NCI-H774 (cell line): ENCODE results near the gene LMLN.
"Not testable (repeated sequence)": the region's sequence is repeated elsewhere in the genome, so short reads cannot be mapped to it uniquely, and the experiment has no call there.

Experiments used
- DNase-seq: peaks from one replicate; lab custom pipeline; 2025; lab: John Stamatoyannopoulos, UW

Gene LMLN

DNA sequence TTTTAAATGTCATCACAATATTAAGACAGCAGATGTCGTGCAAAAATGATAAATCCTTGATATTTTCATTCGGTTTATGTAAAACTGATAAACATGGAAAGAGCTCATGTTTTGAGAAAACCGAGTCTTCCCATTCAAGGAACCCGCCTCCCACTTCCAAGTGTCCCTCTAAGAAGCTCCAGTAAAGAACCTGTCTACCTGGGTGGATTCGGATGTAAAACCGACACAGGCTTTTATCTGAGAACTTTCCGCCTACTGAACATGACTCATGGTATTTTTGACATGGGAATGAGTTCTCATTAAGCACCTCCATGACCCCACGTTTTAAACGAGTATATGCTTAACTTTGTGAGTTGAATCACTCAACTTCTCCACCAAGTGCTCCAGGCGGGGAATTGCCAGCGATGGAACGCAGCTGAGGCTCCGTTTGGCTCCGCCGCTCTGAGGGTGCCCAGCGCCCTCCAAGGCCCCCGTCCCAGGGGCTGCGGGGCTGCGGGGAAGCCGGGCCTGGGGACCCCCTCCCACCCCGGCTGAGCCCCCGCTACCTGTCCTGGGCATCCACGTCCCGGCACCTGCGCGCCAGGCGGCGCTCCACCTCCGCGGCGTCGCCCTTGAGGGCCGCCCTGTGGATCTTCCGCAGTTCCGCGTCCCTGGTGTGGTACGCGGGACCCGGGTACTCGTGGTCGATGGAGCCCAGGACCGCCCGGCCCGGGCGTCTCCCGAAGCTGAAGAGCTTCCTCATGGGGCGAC lies 119.9 kb downstream of the LMLN start:
- DNase-seq: no peak

DNA sequence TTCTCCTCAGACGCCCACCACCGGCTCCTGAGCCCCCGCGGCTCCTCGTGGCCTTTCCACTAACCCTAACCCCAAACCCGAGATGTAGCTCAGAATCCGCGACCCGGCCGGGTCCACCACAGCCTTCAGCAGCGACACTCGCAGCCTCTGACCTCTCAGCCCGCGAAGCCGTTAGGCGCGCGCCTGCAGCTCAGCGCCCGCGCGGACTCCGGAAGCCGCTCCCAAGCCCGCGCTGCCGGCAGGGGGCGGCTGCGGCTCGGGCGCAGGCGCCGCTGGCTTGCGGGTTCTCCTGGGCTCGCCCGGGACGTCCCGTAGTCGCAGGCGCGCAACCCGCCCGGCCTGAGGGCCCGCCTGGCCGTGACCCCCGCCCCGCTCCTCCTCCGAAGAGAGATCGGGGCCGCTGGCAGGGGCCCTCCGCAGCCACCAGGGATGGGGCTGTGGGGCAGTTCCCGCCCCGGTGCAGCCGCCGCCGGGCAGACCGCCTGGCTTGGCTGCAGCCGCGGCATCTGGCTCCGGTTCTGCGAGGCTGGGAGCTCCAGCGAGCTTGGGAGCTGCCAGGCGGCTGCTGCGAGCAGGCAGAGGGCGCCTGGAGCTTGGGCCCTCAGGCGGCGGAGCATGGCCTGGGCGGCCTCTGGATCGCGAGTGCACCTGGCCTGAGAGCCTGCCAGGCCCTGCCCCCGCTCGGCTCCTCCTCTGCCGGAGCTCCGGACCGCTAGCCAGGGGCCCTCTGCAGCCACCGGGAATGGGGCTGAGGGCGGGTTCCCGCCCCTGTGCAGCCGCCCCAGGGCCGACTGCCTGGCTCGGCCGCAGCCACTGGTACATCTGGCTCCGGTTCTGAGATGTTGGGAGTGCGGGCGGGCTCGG lies 120.7 kb downstream of the LMLN start:
- DNase-seq: peak; percentile 89

DNA sequence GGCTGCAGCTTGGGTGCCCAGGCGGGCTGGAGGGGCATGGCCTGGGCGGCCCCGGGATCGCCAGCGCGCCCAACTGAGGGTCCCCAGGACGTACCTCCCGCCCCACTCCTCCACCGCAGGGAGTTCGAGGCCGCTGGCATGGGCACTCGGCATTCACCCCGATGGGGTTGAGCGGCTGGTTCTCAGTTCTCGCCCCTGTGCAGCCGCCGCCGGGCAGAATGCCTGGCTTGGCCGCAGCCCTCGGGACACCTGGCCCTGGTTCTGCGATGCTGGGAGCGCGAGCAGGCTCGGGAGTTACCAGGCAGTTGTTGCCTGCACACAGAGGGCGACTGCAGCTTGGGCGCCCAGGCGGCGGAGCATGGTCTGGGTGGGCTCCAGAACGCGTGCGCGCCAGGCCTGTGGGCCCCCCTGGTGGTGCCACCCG lies 121.4 kb downstream of the LMLN start:
- DNase-seq: no peak

DNA sequence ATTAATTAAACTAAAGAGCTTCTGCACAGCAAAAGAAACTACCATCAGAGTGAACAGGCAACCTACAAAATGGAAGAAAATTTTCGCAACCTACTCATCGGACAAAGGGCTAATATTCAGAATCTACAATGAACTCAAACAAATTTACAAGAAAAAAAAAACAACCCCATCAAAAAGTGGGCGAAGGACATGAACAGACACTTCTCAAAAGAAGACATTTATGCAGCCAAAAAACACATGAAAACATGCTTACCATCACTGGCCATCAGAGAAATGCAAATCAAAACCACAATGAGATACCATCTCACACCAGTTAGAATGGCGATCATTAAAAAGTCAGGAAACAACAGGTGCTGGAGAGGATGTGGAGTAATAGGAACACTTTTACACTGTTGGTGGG lies 122.2 kb downstream of the LMLN start:
- not testable (repeated sequence) for DNase-seq

DNA sequence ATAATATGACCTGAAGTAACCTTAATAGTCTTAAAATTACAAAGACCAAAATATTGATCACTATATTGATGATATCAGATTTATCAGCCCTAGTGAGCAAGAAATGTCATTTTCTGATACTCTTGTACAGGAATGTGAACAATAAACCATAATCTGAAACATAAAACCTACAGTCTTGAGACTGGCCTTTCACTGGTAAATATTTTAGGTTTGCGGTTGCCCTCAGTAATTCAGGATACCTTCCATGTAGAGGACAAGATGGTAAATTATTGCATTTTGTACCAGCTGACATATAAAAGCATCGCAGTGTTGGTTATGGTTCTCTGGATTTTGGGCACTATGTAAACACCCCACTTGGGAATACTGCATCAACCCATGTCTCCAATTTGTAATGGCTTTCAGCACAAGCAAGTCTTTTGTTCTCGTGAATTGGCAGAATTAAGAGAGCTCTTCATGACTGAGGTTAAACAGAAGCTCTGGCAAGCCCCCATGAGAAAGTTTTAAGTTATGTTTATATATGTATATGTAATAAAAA lies 128.5 kb downstream of the LMLN start:
- DNase-seq: no peak

DNA sequence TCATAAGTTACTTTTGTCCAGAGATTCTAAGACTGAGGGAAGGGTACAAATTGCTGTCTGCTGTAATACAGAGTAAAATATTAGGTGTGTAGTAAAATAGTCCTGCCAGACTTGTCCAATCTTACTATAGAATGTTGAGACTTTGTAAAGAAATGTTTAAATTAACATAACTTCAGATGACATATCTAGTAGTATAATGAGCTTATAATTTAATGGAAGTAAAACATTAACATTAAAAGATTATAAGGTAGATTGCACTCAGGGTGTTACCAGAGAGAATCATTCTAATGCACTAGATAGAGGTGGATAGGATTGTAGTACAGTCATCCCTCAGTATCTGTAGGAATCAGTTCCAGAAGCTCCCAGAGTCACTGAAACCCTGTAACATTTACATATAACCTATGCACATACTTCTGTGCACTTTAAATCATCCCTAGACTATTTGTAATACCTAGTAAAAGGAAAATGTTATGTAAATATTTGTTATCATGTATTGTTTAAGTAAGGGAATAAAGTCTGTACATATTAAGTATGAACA lies 130.8 kb downstream of the LMLN start:
- DNase-seq: no peak

DNA sequence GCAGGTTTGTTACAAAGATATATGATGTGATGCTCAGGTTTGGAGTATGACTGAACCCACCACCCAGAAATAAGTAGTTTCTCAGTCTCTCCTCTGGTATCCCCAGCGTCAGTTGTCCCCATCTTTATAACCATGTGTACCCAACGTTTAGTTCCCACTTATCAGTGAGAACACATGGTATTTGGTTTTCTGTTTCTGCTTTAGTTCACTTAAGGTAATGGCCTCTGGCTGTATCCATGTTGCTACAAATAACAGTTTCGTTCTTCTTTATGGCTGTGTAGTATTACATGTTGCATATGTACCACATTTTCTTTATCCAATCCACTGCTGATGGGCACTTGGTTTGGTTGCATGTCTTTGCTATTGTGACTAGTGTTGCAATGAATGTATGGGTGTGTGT lies 132.3 kb downstream of the LMLN start:
- DNase-seq: no peak

DNA sequence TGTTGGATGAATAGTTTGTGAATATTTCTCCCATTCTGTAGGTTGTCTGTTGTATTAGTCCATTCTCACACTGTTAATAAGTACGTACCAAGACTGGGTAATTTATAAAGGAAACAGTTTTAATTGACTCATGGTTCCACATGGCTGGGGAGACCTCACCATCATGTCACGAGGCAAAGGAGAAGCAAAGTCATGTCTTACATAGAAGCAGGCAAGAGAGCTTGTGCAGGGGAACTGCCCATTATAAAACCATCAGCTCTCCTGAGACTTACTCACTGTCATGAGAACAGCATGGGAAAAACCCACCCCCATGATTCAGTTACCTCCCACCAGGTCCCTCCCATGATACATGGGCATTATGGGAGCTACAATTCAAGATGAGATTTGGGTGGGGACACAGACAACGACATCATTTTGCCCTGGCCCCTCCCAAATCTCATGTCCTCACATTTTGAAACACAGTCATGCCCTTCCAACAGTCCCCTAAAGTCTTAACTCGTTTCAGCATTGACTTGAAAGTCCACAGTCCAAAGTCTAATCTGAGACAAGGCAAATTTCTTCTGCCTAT lies 133.2 kb downstream of the LMLN start:
- no peak for DNase-seq
